ENCODE results near the gene ZNF460.
"Not testable (repeated sequence)": the region's sequence is repeated elsewhere in the genome, so short reads cannot be mapped to it uniquely, and the experiment has no call there.

Gene ZNF460

DNA sequence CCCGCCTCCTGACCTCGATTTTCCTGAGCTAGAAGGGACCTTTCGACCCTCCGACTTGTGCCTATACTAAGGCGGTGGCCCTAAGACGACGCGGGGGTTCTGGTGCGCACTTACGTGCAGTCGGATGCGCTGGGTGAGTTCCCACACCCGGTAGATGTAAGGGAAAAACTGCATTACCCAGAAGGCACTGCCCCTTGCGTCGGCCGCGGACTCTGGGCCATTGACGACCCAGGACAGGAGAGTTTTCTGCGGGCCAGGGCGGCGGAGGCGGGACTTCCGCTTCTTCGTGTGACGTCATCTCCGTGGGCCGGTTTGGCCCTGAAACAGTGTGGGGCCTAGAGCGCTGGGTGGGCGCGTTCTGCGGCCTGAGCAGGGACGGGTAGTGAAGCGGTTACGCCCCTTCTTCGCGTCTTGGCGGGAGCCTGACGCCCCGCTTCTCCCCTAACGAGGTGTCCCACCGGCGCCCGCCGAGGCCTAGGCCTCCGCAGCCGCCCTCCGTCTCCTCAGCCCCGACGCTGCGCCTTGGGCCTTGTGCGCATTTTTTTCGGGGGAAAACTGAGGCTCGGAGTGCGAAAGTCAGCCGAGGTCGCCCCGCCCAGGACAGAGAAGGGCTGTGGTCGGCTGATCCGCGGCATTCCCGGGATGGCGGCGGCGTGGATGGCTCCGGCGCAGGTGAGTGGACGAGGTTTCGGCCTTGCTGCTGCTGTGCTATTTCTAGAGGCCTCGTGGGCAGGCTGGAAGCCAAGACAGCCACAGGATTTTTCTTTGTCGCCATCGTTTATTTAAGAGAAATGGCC is at the start of gene ZNF460:
Gene ZNF460 (plus strand): TSS at position 321 of the 797 bp plus-strand sequence. CDS start 322 bp downstream, at position 643.
- peak; percentile 90 to 96 (median 92) for DNase-seq (ENCODE audit: low read depth in 2 of 3, low spot score in 2 of 3)

- DNase-seq (ENCODE audit: low read depth in 2 of 3, low spot score in 2 of 3) = no peak
Observed at GRCh38 chr19:57231686-57232085, 48.6 kb upstream of the ZNF460 start.

GRCh38 chr19:57233207-57233606 is 47.1 kb upstream of the ZNF460 start:
- DNase-seq (ENCODE audit: low read depth in 2 of 3, low spot score in 2 of 3) = no peak

DNA sequence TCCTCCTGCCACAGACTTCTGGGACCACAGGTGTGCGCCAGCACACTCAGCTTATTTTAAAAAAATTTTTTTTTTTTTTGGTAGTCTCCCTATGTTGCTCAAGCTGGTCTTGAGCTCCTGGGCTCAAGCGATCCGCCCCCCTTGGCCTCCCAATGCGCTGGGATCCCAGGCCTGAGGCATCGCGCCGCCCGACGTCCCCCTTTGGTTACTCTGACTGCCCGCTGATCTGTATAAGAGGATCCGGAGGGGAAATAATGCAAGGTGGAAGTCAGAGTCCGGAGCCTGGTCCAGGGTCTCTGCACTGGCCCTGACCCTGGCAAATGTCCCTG is 40.3 kb upstream of the ZNF460 start:
- no peak for DNase-seq (ENCODE audit: low read depth in 2 of 3, low spot score in 2 of 3)

GRCh38 chr19:57240311-57241090 is 39.8 kb upstream of the ZNF460 start, which contains the start of gene ZNF805:
Gene ZNF805 (plus strand): TSS chr19:57240632. CDS start chr19:57240892, 260 bp downstream.
- DNase-seq (ENCODE audit: low read depth in 2 of 3, low spot score in 2 of 3) = peak; percentile 76 to 85 (median 82)

- DNase-seq (ENCODE audit: low read depth in 2 of 3, low spot score in 2 of 3) = no peak
Observed at GRCh38 chr19:57241176-57241575, 39.1 kb upstream of the ZNF460 start.

DNA sequence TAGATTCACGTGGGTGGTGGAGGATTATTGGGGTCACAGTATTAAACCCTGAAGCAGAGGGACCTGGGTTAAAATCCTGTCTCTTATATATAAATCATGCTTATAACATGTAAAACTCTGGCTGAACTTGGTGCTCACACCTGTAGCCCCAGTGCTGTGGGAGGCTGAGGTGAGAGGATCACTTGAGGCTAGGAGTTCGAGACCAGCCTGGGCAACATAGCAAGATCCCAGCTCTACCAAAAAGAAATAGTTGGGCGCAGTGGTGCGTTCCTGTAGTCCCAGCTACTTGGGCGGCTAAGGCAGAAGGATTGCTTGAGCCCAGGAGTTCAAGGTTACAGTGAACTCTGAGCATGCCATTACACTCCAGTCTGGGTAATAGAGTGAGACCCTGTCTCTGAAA is 37.5 kb upstream of the ZNF460 start:
- DNase-seq (ENCODE audit: low read depth in 2 of 3, low spot score in 2 of 3) = no peak

GRCh38 chr19:57244513-57244912 is 35.8 kb upstream of the ZNF460 start:
- no peak for DNase-seq (ENCODE audit: low read depth in 2 of 3, low spot score in 2 of 3)

GRCh38 chr19:57245066-57245465 is 35.2 kb upstream of the ZNF460 start:
- no peak for DNase-seq (ENCODE audit: low read depth in 2 of 3, low spot score in 2 of 3)

DNA sequence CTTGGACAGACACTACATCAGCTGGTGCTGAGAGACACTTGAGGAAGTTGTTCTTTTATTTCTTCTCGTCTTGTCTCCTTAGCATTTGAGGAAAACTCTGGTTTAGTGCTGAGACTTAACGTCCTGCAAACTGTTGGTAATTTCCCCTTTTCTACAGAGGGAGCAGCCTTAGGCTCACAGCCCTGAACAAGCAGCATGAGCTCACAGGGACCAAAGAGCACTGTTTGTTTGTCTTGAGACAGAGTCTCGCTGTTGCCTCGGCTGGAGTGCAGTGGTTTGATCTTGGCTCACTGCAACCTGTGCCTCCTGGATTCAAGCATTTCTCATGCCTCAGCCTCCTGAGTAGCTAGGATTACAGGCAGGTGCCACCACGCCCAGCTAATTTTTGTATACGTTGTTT is 34.3 kb upstream of the ZNF460 start:
- no peak for DNase-seq (ENCODE audit: low read depth in 2 of 3, low spot score in 2 of 3)

DNA sequence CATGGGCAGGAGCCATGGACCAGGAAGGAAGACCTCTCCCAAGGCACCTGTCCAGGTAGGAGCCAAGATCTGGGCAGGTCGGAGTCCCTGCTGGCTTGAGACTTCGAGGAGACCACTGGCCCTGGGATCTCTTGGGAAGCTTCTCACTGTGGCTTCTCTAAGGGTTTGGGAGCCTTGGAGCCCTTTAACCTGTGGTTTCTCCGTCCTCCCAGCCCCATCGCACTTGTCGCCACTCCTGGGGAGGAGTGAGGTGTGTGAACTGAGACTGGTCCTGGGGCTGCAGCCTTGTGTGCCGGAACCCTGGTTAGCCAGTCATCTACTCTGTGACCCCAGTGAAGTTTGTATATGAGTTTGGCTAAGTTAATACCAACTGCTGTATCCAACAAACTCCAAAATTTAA is 31.6 kb upstream of the ZNF460 start:
- DNase-seq (ENCODE audit: low read depth in 2 of 3, low spot score in 2 of 3) = no peak

DNA sequence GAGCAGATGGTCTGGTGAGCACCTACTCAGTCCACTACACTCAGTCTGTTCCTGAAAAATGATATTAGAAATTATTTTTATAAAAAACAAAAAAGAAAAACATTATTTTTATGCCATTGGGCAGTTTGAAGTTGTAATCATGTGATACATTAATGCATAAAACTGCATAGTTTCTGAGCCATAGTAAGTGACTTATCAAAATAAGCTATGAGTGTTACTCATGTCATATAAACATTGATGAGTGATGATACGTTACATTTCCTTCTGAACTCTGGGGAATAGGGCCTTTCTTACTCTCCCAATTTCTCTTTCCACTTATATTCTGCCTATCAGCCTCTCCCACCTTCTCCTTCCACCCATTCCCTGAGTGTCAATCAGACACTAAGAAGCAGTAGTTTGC is 31.0 kb upstream of the ZNF460 start:
- no peak for DNase-seq (ENCODE audit: low read depth in 2 of 3, low spot score in 2 of 3)

DNA sequence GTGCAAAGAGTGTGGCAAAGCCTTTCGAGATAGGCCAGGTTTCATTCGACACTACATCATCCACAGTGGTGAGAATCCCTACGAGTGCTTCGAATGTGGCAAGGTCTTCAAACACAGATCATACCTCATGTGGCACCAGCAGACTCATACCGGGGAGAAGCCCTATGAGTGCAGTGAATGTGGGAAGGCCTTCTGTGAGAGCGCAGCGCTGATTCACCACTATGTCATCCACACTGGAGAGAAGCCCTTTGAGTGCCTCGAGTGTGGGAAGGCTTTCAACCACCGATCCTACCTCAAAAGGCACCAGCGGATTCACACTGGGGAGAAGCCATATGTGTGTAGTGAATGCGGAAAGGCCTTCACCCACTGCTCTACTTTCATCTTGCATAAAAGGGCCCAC is 26.5 kb upstream of the ZNF460 start:
- DNase-seq (ENCODE audit: low read depth in 2 of 3, low spot score in 2 of 3) = not testable (repeated sequence)

- DNase-seq (ENCODE audit: low read depth in 2 of 3, low spot score in 2 of 3) = no peak
Observed at GRCh38 chr19:57262044-57262443, 18.2 kb upstream of the ZNF460 start.

DNA sequence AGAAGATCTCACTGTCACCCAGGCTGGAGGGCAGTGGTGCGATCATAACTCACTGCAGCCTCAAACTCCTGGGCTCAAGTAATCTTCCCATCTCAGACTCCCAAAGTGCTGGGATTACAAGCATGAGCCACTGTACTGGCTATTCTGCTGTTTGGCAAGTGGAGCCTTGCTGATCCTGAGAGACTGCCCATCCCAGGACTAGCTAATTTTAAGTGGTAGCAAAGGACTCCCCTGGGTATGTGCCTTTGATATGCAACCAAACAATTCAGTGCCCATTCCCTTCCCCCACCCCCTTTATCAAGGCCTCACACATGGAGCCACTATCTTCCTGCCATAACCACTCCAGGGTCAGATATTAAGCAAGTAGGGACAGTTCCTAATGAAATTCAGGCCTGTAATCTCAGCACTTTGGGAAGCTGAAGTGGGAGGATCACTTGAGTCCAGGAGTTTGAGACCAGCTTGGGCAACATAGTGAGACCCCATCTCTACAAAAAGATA is 17.0 kb upstream of the ZNF460 start:
- no peak for DNase-seq (ENCODE audit: low read depth in 2 of 3, low spot score in 2 of 3)

DNA sequence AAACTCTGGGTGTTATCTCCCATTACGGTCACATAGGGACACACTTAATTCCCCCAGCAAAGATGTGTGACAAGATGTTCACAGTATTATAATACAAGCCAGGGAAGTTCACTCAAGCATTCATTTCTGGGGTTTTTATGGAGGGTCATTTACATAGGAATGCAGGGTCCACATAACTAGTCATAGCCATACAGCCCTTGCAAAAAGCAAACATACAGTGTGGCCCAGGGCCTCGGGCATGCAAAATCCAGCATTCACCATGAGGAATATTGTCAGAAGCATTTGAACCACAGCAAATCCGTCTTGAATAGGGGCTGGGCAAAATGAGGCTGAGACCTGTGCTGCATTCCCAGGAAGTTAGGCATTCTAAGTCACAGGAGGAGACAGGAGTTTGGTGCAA is 13.0 kb upstream of the ZNF460 start:
- DNase-seq (ENCODE audit: low read depth in 2 of 3, low spot score in 2 of 3) = no peak

- DNase-seq (ENCODE audit: low read depth in 2 of 3, low spot score in 2 of 3) = no peak
Observed at GRCh38 chr19:57269515-57270250, 10.6 kb upstream of the ZNF460 start.

- no peak for DNase-seq (ENCODE audit: low read depth in 2 of 3, low spot score in 2 of 3)
Observed at GRCh38 chr19:57271280-57271679, 9.0 kb upstream of the ZNF460 start.

DNA sequence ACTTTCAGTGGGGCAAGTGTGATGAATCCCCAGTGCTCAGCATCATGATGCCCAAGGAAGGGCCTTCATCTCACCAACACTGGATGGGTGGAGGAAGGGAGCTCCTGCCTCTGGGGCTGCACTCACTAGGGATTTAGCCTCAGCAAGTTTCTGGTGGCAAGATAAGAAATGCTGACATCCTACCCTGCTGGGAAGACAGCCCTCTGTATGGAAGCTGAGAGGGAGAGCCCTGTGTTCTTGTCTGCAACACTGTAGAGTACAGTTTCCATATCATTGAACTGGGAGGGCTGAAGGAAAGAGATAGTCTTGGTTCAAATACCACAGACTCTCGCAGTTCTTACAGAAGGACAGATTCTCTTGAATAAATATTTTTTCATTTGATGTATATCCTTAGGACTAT is 7.3 kb upstream of the ZNF460 start:
- DNase-seq (ENCODE audit: low read depth in 2 of 3, low spot score in 2 of 3) = no peak

GRCh38 chr19:57276430-57276829 is 3.9 kb upstream of the ZNF460 start:
- DNase-seq (ENCODE audit: low read depth in 2 of 3, low spot score in 2 of 3) = no peak

DNA sequence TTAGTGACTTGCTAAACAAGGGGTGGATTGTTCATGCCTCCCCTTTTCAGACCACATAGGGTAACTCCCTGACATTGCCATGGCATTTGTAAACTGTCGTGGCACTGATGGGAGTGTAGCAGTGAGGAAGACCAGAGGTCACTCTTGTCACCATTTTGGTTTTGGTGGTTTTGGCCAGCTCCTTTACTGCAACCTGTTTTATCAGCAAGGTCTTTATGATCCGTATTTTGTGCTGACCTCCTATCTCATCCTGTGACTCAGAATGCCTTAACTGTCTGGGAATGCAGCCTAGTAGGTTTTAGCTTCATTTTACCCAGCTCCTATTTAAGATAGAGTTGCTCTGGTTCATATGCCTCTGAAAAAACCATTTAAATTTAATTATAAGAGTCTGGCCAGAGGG is 1.8 kb upstream of the ZNF460 start:
- not testable (repeated sequence) for DNase-seq (ENCODE audit: low read depth in 2 of 3, low spot score in 2 of 3)
